AG04449 (cell line): Measurements from ENCODE around the gene TXNRD2.

ENCODE experiments used
- CTCF ChIA-PET: fragments of 350-600 bp; formaldehyde crosslinking; extraction: SDS; loops from one replicate; lab custom pipeline; 2021; ENCODE audit warnings: antibody characterized with exemption; lab: Yijun Ruan, JAX
- POLR2A ChIA-PET: fragments of 400-600, 350-600 bp; formaldehyde crosslinking; extraction: SDS; loops from one replicate; lab custom pipeline; 2020; ENCODE audit warnings: antibody characterized with exemption, inconsistent platforms; lab: Yijun Ruan, JAX
- DNase-seq: peaks from one replicate; pipeline ENCODE4 v3.0.0-alpha.2; 2010; ENCODE audit warnings: low read depth, low spot score
- H3K4me3 ChIP-seq: 2 replicates; pipeline ENCODE4 v1.5.1; 2011; ENCODE audit warnings: low read depth, mild to moderate bottlenecking, control low read depth, low read length
- TF ChIP-seq, protein P1 (sequence below): IDR thresholded peaks from one replicate; pipeline ENCODE4 v1.5.1; 2011; ENCODE audit warnings: mild to moderate bottlenecking, moderate library complexity, low read length, control low read depth, inconsistent platforms; ENCODE audit not compliant: insufficient read depth; ENCODE audit errors: missing control alignments

The TXNRD2 gene

DNA sequence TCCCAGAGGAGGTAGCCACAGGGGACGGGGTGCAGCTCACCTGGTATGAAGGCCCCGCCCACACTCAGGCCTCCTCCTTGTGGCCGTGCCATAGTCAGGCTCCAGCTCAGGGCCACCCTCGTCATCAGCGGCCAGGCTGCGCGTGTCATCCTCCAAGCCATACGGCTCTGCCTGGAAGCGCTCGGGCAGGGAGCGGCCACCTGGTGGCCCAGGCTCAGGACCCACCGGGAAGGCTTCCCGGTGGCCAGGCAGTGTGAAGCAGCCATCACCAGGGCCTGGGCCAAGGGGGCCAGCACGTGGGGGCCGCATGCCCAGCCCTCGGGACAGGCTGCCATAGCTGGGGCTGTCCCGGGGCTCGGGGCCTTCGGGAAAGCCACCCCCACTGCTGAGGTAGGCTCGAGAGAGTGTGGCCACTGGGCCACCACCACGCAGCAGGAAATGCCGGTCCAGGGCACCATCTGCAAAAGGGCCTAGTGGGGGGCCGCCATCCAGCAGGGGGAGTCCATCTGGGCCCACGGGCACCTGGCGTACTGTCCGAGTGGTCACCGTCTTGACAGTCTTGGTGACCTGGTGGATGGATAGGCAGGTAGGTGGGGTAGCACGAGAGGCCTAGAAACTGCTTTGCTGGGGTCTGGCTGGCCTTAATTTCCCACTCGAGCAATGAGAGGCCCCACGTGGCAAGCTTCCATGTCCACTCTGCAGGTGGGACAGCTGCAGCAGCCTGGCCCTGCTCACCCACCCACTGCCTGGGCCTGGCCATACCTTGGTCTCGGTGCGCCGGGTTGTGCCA, 39.7 kb upstream of the TXNRD2 start:
- no peak for DNase-seq
- POLR2A ChIA-PET: no interaction called here
- no peak overlapping the region for H3K4me3 ChIP-seq
- TF ChIP-seq, protein P1, sequence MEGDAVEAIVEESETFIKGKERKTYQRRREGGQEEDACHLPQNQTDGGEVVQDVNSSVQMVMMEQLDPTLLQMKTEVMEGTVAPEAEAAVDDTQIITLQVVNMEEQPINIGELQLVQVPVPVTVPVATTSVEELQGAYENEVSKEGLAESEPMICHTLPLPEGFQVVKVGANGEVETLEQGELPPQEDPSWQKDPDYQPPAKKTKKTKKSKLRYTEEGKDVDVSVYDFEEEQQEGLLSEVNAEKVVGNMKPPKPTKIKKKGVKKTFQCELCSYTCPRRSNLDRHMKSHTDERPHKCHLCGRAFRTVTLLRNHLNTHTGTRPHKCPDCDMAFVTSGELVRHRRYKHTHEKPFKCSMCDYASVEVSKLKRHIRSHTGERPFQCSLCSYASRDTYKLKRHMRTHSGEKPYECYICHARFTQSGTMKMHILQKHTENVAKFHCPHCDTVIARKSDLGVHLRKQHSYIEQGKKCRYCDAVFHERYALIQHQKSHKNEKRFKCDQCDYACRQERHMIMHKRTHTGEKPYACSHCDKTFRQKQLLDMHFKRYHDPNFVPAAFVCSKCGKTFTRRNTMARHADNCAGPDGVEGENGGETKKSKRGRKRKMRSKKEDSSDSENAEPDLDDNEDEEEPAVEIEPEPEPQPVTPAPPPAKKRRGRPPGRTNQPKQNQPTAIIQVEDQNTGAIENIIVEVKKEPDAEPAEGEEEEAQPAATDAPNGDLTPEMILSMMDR: no peak
- CTCF ChIA-PET: interaction anchor here (1.2 to 3.0 kb wide), 2 partner anchors 9 to 11 kb away, joined by 3 to 12 read pairs; no protein-coding TSS in a partner anchor

DNA sequence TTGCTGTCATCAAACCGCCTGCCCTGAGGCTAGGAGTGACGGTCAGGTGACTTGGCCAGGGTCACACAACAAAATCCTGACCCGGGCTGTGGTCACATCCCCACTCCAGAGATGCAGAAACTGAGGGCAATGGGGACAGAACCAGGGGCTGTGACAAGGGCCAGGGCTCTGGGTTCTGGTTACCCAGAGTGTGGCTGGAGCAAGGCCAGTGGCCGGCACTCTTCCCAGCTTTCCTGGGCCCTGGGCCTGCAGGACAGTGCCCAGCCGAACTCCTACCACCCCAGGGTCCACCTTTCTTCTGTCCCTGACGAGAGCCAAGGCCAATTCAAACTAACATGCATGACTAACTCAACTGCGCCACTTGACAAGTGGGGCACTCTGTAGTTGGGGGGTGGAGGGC, 39.1 kb upstream of the TXNRD2 start:
- TF ChIP-seq, protein P1: no peak
- no peak for DNase-seq
- no peak overlapping the region for H3K4me3 ChIP-seq
- ChIA-PET CTCF (interaction anchor here (3.0 kb wide), 1 partner anchor 10 kb away, joined by 12 read pairs; no protein-coding TSS in a partner anchor), POLR2A (no interaction called here)

DNA sequence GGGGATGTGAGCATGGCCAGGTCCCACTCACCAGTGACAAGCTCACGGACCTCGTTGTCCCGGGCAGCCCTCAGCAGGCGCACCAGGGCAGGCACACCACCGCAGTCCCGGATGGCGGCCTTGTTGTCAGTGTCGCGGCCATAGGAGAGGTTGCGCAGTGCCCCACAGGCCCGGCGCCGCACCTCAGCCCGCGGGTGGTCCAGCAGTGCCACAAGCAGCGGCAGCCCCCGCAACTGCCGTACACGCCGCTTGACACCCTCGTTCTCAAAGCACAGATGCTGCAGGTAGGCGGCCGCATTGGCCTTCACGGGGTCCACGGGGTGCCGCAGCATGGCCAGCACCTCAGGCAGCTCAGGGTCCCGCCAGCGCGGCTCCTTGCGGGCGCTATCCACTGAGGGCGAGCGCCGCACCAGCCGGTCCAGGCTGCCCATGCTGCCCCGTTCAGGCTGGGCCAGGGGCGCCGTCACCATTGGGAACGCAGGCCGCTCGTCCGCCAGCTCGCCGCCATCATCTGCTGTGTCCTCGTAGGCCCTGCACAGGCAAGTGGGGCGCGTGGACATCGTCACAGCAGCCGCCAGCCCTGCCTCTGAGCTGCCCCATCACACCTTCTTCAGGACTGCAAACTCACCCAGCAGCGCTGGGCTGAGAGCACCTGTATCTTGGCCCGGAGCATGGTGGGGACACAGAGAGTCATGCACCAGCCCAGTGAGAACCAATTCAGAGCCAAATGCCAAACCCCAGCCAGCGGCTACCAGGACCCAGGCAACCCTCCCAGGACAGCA, 38.3 kb upstream of the TXNRD2 start:
- TF ChIP-seq, protein P1: no peak
- CTCF ChIA-PET: interaction anchor here (2.3 to 3.0 kb wide), 2 partner anchors 9 to 11 kb away, joined by 8 to 12 read pairs; no protein-coding TSS in a partner anchor
- POLR2A ChIA-PET: no interaction called here
- no peak for DNase-seq
- H3K4me3 ChIP-seq: no peak overlapping the region

DNA sequence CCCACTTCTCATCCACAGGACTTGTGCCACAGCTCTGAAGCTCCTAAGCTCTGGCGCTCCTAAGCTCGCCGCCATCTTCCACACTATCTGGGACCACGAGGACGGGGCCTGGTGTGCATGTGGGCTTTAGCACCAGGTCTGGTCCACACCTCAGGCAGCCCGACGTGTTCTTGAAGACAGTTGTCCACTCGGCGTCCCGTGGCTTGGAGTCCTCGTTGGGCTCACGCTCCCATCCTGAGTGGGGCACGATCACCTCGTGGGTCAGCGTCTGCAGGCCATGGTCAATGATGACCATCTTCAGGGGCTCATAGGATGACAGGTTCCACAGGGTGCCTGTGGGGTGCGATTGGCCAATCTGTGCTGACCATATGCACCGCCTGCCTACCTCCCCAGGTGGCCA, 37.1 kb upstream of the TXNRD2 start:
- no peak for DNase-seq
- ChIA-PET POLR2A (no interaction called here), CTCF (interaction anchor here (2.3 to 3.0 kb wide), 2 partner anchors 8 to 10 kb away, joined by 8 to 12 read pairs; no protein-coding TSS in a partner anchor)
- H3K4me3 ChIP-seq: no peak overlapping the region
- TF ChIP-seq, protein P1: no peak

DNA sequence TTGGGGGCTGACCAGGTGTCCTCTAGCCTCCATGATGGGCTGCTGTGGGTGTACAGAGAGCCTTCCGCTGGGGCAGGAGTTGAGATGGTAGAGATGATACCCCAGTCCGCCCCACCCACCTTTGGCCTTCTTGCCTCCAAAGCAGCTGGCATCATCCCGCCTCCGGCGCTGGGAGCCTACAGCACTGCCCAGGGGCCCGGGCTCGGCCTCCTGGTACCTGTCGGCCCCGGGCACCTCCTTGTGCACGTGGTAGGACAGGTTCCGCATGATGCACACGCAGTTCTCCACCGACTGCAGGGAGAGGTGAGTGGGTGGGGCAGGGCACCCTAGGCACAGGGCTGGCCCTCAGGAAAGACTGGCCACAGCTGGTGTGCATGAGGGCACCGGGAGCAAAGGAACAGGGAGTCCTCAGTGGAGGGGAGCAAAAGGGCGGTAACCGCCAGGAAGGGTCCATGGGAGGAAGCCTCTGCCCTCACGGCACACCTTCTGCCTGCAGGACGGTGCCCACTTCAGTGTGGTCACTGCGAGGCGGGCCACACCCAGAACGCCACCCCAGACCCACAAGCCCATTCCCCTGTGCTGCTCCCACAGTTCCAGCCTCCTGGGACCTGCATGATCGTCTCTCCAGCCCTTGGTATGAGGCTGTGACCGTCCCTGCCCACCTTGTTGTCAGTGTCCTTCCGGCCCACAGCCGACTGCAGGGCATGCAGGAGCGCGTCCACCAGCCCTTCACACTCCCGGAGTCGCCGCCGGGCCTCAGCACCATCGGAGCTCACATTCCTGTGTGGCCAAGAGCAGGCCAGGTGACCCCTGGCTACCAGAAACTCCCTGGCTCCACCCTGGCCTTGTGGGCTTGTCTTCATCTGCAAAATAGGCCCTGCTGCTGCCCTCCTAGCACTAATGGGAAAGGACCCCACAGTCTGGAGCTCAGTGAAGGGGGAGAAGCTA, 36.0 kb upstream of the TXNRD2 start:
- TF ChIP-seq, protein P1: no peak
- no peak for DNase-seq
- H3K4me3 ChIP-seq: no peak overlapping the region
- CTCF ChIA-PET: interaction anchor here (2.3 to 3.0 kb wide), 2 partner anchors 7 to 9 kb away, joined by 8 to 12 read pairs; no protein-coding TSS in a partner anchor
- POLR2A ChIA-PET: no interaction called here
